CD14-positive monocyte (primary cell): ENCODE data around the gene GPATCH4. TPM values are rescaled to one million over a fixed set of nuclear protein-coding genes. Genes with fewer than 3 reads are reported as not detected.

Experiments used
- DNase-seq, 3 donors: peaks; one replicate each; pipeline ENCODE4 v3.0.0-alpha.2; 2011 to 2022
- H2AFZ ChIP-seq: 2 replicates; pipeline ENCODE4 v1.6.0; 2012; ENCODE audit warnings: mild to moderate bottlenecking, low read depth, low read length, inconsistent platforms; ENCODE audit not compliant: insufficient read depth, poor library complexity, severe bottlenecking
- H3K27ac ChIP-seq, 2 donors: 1 replicate in 1 of 2; 2 replicates in 1 of 2; pipeline ENCODE4 v1.5.1; 2012 to 2013; ENCODE audit warnings: low read length in 2 of 2, control low read depth in 1 of 2, inconsistent platforms in 1 of 2, low read depth in 1 of 2, mild to moderate bottlenecking in 1 of 2
- H3K27me3 ChIP-seq, 2 donors: one replicate each; pipeline versions ENCODE4 v1.6.0 to v1.6.1; 2011 to 2013; ENCODE audit warnings: low read length in 2 of 2; ENCODE audit not compliant: control insufficient read depth in 2 of 2, insufficient read depth in 2 of 2
- H3K36me3 ChIP-seq, 2 donors: replicated peaks in 1 of 2; 1 replicate in 1 of 2; 2 replicates in 1 of 2; pipeline versions ENCODE4 v1.5.1 to v1.6.1; 2012 to 2013; ENCODE audit warnings: low read length in 2 of 2, control low read depth in 1 of 2, inconsistent platforms in 1 of 2, mild to moderate bottlenecking in 1 of 2; ENCODE audit not compliant: insufficient read depth in 2 of 2, control insufficient read depth in 1 of 2
- H3K4me1 ChIP-seq, 2 donors: 1 replicate in 1 of 2; 2 replicates in 1 of 2; pipeline versions ENCODE4 v1.5.1 to v1.6.1; 2012 to 2013; ENCODE audit warnings: low read length in 2 of 2, control low read depth in 1 of 2, inconsistent platforms in 1 of 2, mild to moderate bottlenecking in 1 of 2, moderate library complexity in 1 of 2; ENCODE audit not compliant: insufficient read depth in 2 of 2, control insufficient read depth in 1 of 2
- H3K4me2 ChIP-seq: replicated peaks from 2 replicates; pipeline ENCODE3; 2012; ENCODE audit warnings: low read length, moderate library complexity, mild to moderate bottlenecking; ENCODE audit not compliant: poor library complexity, severe bottlenecking; ENCODE audit errors: extremely low read depth
- H3K4me3 ChIP-seq, 3 experiments: fragments of 200-600 bp in 1 of 3; sonication (generic) in 1 of 3; replicated peaks in 1 of 3; 1 replicate in 2 of 3; 2 replicates in 1 of 3; pipeline ENCODE4 v1.5.1; 2011 to 2013; ENCODE audit warnings: low read length in 3 of 3, mild to moderate bottlenecking in 3 of 3, control low read depth in 2 of 3, low read depth in 2 of 3, inconsistent platforms in 1 of 3, moderate library complexity in 1 of 3
- H3K79me2 ChIP-seq: 2 replicates; pipeline ENCODE4 v1.6.0; 2012; ENCODE audit warnings: mild to moderate bottlenecking, control low read depth, inconsistent platforms, low read length, moderate library complexity; ENCODE audit not compliant: insufficient read depth
- H3K9ac ChIP-seq: 2 replicates; pipeline ENCODE4 v1.6.0; 2017; ENCODE audit warnings: low read length, mild to moderate bottlenecking; ENCODE audit not compliant: insufficient read depth, poor library complexity, severe bottlenecking
- H3K9me3 ChIP-seq, 2 donors: replicated peaks in 1 of 2; 1 replicate in 1 of 2; 2 replicates in 1 of 2; pipeline versions ENCODE4 v1.5.1 to v1.6.1; 2012 to 2013; ENCODE audit warnings: low read length in 2 of 2, control low read depth in 1 of 2; ENCODE audit not compliant: control insufficient read depth in 1 of 2, insufficient read depth in 1 of 2
- H4K20me1 ChIP-seq: 2 replicates; pipeline ENCODE4 v1.6.0; 2012; ENCODE audit warnings: mild to moderate bottlenecking, low read length, control low read depth, moderate library complexity; ENCODE audit not compliant: insufficient read depth
- H3K27ac Mint-ChIP-seq, 7 donors: one replicate each; pipeline ENCODE4 v1.8.0; 2020; ENCODE audit warnings: mild to moderate bottlenecking in 7 of 7, mixed read lengths in 7 of 7, moderate library complexity in 6 of 7, inconsistent platforms in 2 of 7
- H3K27me3 Mint-ChIP-seq, 3 donors: one replicate each; pipeline ENCODE4 v1.8.0; 2021 to 2022; ENCODE audit warnings: low read depth in 3 of 3, mild to moderate bottlenecking in 3 of 3, mixed read lengths in 3 of 3, moderate library complexity in 3 of 3, inconsistent platforms in 1 of 3
- H3K36me3 Mint-ChIP-seq, 2 donors: one replicate each; pipeline ENCODE4 v1.8.0; 2020; ENCODE audit warnings: mixed read lengths in 2 of 2, inconsistent platforms in 1 of 2, mild to moderate bottlenecking in 1 of 2
- H3K4me1 Mint-ChIP-seq: one replicate; pipeline ENCODE4 v1.8.0; 2020; ENCODE audit warnings: mild to moderate bottlenecking, mixed read lengths
- H3K4me3 Mint-ChIP-seq, 2 donors: one replicate each; pipeline ENCODE4 v1.8.0; 2020; ENCODE audit warnings: mild to moderate bottlenecking in 2 of 2, mixed read lengths in 2 of 2, moderate library complexity in 1 of 2
- H3K9me3 Mint-ChIP-seq, 7 donors: one replicate each; pipeline ENCODE4 v1.8.0; 2020 to 2022; ENCODE audit warnings: mixed read lengths in 7 of 7, mild to moderate bottlenecking in 6 of 7, moderate library complexity in 6 of 7, inconsistent platforms in 2 of 7
- WGBS: methylation state at CpG from one replicate; pipeline ENCODE4 v1.1.5; 2013; ENCODE audit warnings: missing lambda C conversion rate; ENCODE audit not compliant: insufficient coverage; 5-methylcytosine and 5-hydroxymethylcytosine counted together
- intact Hi-C, 2 donors: fragments of 100-400 bp; cut with micrococcal nuclease; formaldehyde crosslinking; loops; one replicate each; pipeline versions ENCODE4 v1.15.0 to v1.15.1; 2023
- polyA plus RNA-seq, 3 donors: library from polyadenylated mRNA; depleted of rRNA in 1 of 3; unstranded in 2 of 3; stranded (reverse) in 1 of 3; fragments of 300-500 nt in 2 of 3; fragments of >200 nt in 1 of 3; fragmentation: Illumina TruSeq in 2 of 3; gene quantifications; 1 replicate in 2 of 3; 2 replicates in 1 of 3; pipeline ENCODE4 v1.2.3, GENCODE V29; 2012 to 2021
- TF ChIP-seq, protein P1 (sequence below): fragments of 200-600 bp; IDR thresholded peaks from one replicate; pipeline ENCODE4 v1.8.0; 2022; ENCODE audit warnings: antibody characterized with exemption, mild to moderate bottlenecking

Gene GPATCH4
- polyA plus RNA-seq, 3 donors, result 2.6 to 5.3 (median 4.9) TPM

DNA sequence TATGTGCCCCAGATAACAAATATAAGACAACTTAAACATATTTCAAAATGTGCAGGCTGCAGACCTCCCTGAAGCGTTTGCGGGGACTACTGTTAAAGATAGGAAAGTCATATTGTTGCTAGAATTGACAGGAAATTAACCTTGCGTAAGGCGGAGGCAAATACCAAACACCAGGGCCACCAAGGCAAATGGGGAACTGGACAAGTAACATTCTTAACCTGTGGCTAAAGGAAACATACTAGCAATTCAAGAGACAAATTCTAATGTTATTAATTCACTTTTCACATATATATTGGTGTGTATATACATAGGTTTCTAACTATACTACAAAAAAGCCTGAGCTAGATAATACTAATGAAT lies 24.8 kb upstream of the GPATCH4 start:
- Histone ChIP-seq H3K9ac (no peak overlapping the region), H3K27me3 (peaks cover 51 to 76% of the 10 kb centered on the region in 2 donors), H3K4me2 (no peak overlapping the region), H4K20me1 (no peaks in the 10 kb centered on the region), H3K79me2 (no peaks in the 10 kb centered on the region), H3K27ac (no peak overlapping the region), H3K9me3 (peaks cover 0 to 8% of the 10 kb centered on the region in 2 donors), H3K36me3 (no peaks in the 10 kb centered on the region), H2AFZ (no peak overlapping the region), H3K4me3 (no peak overlapping the region), H3K4me1 (peaks cover 14 to 22% of the 10 kb centered on the region in 2 donors)
- TF ChIP-seq, protein P1, sequence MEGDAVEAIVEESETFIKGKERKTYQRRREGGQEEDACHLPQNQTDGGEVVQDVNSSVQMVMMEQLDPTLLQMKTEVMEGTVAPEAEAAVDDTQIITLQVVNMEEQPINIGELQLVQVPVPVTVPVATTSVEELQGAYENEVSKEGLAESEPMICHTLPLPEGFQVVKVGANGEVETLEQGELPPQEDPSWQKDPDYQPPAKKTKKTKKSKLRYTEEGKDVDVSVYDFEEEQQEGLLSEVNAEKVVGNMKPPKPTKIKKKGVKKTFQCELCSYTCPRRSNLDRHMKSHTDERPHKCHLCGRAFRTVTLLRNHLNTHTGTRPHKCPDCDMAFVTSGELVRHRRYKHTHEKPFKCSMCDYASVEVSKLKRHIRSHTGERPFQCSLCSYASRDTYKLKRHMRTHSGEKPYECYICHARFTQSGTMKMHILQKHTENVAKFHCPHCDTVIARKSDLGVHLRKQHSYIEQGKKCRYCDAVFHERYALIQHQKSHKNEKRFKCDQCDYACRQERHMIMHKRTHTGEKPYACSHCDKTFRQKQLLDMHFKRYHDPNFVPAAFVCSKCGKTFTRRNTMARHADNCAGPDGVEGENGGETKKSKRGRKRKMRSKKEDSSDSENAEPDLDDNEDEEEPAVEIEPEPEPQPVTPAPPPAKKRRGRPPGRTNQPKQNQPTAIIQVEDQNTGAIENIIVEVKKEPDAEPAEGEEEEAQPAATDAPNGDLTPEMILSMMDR, result peak; percentile 61
- peaks cover 0 to 2% of the 10 kb centered on the region in 2 donors for H3K36me3 Mint-ChIP-seq
- intact Hi-C loops, result loop anchor here (2.0 to 10.0 kb wide), 5 partner anchors 31 to 101 kb away; partner anchors contain the start of genes NES (in 2 of the 2), ISG20L2 (in 1 of the 2) and METTL25B (in 1 of the 2)
- peak overlapping the region in 1 of 2 donors; percentile 92 for H3K4me3 Mint-ChIP-seq
- no peak overlapping the region for H3K27ac Mint-ChIP-seq
- H3K9me3 Mint-ChIP-seq, result peaks cover 0 to 12% (median 5%) of the 10 kb centered on the region in 7 donors
- DNase-seq, result no peak
- no CpG with 5 or more reads among the region's 4 CpGs for WGBS
- H3K4me1 Mint-ChIP-seq, result peaks cover 10% of the 10 kb centered on the region
- H3K27me3 Mint-ChIP-seq, result peaks cover 65 to 91% (median 89%) of the 10 kb centered on the region in 3 donors

DNA sequence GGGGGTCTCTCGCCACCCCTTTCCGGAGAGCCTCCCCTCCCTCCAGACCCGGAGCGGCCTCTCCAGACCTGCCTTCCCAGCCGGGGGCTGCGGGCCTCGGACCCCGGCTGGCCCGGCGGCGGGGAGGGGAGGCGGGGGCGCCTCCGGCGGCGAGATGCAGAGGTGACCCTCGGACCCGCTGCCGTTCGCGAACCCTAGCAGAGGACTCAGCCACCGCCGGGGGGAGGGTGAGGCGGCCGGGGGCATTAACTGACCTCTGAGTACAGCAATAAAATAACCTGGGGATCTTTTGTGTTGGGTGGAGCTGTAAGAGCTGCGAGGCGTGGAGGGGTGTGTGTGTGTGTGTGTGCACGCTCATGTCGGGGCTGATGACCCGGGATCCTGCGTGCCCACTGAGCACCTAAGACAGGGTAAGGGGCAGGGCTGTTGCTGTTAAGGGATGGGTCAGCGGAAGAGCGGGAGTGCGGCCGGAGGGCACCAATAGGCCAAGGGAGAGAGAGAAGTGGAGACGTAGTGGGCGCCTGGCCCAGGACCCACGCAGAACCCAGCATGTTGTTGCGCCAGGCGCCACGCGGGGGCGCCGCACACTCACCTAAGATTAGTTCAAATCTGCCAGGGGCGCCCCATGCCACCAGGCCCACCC lies 24.3 kb upstream of the GPATCH4 start:
- no peaks in the 10 kb centered on the region for H3K36me3 ChIP-seq
- H2AFZ ChIP-seq, result peak overlapping the region; percentile 45
- H3K4me3 ChIP-seq, result no peak overlapping the region
- H3K9me3 ChIP-seq, result peaks cover 0 to 8% of the 10 kb centered on the region in 2 donors
- no peaks in the 10 kb centered on the region for H4K20me1 ChIP-seq
- H3K27me3 ChIP-seq, result peaks cover 49 to 77% of the 10 kb centered on the region in 2 donors
- peaks cover 64 to 90% (median 85%) of the 10 kb centered on the region in 3 donors for H3K27me3 Mint-ChIP-seq
- TF ChIP-seq, protein P1, result peak; percentile 95
- no peaks in the 10 kb centered on the region for H3K79me2 ChIP-seq
- no peak overlapping the region for H3K9ac ChIP-seq
- intact Hi-C loops, result loop anchor here (2.0 to 10.0 kb wide), 5 partner anchors 31 to 102 kb away; partner anchors contain the start of genes NES (in 2 of the 2), ISG20L2 (in 1 of the 2) and METTL25B (in 1 of the 2)
- H3K4me2 ChIP-seq, result peak overlapping the region; percentile 30
- peaks cover 0 to 2% of the 10 kb centered on the region in 2 donors for H3K36me3 Mint-ChIP-seq
- peaks cover 10% of the 10 kb centered on the region for H3K4me1 Mint-ChIP-seq
- WGBS, result 3% methylated on average over 28 of the region's 45 CpGs
- peaks cover 0 to 12% (median 5%) of the 10 kb centered on the region in 7 donors for H3K9me3 Mint-ChIP-seq
- H3K4me1 ChIP-seq, result peaks cover 14 to 22% of the 10 kb centered on the region in 2 donors
- DNase-seq, result peak; percentile 33 to 61 (median 51)
- H3K27ac ChIP-seq, result no peak overlapping the region
- H3K4me3 Mint-ChIP-seq, result peak overlapping the region; percentile 59 to 92
- no peak overlapping the region for H3K27ac Mint-ChIP-seq
